HG03039 (cell line): ENCODE results near the gene CARD10.
A peak's percentile ranks its signal among the peaks of the same experiment; 100 is the strongest.

Source experiments
- ATAC-seq: cut with Tn5 transposase; IDR thresholded peaks from one replicate; pipeline ENCODE4 v1.9.1; 2021; ENCODE audit warnings: mild to moderate bottlenecking, moderate library complexity; ENCODE audit not compliant: unreplicated experiment

Gene CARD10

GRCh38 chr22:37488337-37489135 lies 30.7 kb downstream of the CARD10 start:
- ATAC-seq: no peak

DNA sequence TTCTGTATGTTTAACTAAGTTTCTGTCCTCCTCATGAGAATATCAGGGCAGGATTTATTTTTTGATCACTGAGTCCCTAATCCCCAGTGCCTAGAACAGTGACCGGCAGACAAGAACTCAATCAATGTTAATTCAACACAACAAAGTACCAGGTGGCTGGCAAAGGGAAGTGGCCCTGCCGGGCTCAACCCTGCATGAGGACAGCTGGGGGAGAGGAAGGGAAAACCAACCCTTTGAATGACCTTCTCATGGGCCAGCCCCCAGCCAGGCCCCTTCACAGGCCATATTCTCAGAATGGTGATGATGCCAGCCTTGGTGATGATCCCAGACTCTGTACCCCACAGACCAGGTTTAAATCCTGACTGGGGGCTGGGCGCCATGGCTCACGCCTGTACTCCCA lies 31.6 kb downstream of the CARD10 start:
- no peak for ATAC-seq

DNA sequence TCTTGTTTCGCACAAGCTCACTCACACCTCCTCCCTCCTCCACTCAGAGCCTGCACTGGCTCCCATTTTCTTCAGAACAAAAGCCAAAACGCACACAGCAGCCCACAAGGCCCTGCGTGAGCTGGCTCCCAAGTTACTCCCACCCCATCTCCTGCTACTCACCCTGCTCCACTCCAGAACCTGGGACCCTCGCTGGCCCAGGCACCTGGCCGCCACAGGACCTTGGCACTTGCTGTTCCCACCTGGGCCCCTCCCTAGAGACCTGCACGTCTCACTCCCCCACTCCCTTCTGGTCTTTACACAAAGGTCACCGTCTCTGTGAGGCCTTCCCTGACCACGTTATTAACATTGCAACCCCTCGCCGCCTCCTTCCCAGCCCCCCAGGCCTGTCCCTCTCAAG lies 32.1 kb downstream of the CARD10 start:
- ATAC-seq: no peak

DNA sequence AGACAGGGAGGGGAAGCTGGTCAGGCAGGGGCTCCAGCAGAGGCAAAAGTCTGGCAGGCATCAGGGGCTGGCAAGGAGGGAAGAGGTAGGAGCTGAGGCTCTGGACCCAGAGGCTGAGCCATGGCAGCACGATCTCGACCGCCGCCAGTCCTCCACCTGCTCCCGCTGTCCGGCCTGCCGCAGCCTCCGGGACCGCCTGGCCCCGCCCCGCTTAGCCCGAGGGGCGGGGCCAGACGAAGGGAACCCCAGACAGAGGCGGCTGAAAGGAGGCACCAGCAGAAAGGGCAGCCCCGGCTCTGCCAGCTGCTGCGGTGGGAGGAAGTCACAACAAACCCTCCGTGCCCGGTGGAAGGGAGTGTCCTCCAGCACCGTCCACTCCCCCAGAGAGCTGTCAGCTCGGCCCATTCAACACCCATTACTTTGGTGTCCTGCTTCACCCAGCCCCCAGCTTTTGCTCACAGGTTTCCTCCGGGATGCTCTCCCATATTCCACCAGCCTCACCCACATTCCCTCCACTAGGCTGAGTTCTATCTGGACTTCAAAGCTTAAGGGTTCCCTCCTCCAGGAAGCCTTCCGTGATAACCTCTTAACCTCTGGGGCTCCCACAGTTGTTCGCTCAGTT lies 32.9 kb downstream of the CARD10 start, which contains the start of gene MFNG:
Gene MFNG (minus strand): TSS at position 161 of the 622 bp plus-strand sequence. CDS start 207 bp downstream, outside the sequence.
- ATAC-seq: peak; percentile 44

DNA sequence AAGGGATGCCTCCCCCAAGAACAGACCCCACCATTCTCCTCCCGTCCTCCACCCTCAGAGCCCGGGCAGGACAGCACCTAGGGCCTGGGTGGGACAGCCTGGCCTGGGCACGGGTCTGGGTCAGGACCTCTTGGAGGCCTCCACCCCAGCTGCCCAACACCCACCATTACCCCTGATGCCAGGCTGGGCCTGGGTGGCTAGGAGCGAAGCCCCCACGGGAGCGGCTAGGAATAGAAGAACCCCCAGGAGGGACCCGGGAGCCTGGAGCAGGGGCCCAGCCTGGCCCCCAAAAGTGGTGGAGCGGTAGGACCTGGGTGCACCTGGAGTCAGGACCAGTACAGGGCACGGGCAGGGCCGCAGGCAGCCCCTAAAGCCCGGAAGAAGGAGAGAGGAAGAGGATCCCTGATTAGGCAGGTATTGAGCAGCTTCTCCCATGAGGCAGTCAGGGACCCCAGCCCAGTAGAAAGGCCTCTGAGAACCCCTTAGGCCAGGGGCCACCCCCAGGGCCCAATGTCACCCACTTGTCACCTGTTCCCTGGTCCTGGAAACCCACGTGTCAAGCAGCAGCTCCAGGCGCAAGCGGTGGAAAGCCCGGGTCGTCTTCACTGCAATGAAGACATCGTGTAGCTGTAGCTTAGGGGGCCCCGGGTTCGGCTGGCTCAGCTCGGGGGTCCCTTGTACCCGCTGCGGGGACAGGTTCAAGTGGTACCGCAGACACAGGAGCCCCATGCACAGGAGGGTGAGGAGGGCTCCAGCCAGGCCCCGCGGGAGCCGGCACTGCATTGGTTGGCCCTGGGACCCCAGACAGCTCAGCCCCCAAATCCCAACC lies 33.6 kb downstream of the CARD10 start:
- no peak for ATAC-seq

GRCh38 chr22:37484480-37485394 lies 34.5 kb downstream of the CARD10 start:
- ATAC-seq: no peak

DNA sequence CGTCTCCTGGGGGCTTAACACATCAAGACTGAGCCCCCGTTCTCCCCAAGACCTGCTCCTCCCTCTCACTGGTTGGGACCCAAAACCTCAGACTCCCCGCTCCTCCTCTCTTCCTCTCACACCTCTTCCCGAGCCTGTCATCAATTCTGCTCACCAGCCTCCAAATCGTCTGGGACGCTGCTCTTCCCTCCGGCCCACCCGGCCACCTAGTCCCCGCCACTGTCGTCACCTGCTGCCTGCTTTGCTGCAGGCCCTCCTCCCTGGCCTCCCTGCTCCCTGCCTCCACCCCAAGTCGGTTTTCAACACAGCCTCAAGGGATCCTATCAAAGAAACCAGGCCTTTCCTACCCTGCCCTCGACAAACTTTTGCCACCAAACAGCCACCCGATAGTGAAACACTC lies 36.2 kb downstream of the CARD10 start:
- no peak for ATAC-seq

DNA sequence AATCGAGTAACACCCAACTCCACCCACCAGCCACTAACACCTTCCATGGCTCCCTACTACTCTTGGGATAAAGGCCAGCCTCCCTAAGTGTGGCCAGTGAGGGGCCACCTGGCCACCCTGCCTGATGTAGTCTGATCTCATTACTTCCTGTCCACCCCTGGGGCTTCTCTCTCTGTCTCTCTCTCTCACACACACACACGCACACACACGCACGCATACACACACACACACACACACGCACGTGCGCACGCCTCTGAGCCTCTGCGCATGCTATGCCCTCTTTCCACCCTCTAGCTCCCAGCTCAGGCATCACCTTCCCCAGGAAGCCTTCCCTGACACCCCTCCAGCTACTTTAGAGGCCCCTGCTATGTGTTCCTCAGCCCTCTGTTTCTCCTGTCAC lies 37.0 kb downstream of the CARD10 start:
- ATAC-seq: no peak

GRCh38 chr22:37481347-37481907 lies 37.8 kb downstream of the CARD10 start:
- no peak for ATAC-seq

GRCh38 chr22:37480387-37481346 lies 38.5 kb downstream of the CARD10 start:
- ATAC-seq: no peak

- no peak for ATAC-seq
These were observed 40.0 kb downstream of the CARD10 start for GRCh38 chr22:37479196-37479595.

GRCh38 chr22:37476389-37477329 lies 42.6 kb downstream of the CARD10 start:
- no peak for ATAC-seq

- no peak for ATAC-seq
These were observed 44.6 kb downstream of the CARD10 start for GRCh38 chr22:37474447-37475090.

GRCh38 chr22:37473437-37473946 lies 45.7 kb downstream of the CARD10 start:
- no peak for ATAC-seq

DNA sequence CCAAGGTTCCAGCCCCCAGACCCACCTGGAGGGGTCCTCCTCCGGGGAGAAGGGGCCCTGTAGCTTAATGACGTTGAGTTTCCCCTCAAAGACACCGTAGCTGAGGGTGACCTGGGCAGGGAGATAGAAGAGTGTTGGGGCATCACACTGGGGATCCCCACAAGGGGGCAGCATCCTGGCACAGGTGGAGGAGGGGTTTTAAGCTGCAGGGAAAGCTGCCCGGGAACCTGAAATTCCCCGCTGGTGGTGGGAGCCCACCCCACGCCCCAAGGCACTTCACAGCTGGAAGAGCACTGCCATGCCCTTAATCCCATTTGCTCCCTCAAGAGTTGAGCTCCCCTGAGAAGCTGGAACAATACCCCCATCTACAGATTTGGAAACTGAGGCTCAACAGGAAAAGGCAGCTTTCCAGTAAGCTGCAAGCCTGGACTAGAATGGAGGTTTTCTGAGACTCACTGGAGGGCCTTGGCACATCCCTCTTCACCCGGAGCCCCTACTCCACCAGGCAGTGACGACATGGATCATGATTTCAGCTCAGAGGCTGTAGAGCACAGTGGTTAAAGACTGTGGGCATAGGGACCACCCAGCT lies 46.7 kb downstream of the CARD10 start:
- ATAC-seq: no peak

DNA sequence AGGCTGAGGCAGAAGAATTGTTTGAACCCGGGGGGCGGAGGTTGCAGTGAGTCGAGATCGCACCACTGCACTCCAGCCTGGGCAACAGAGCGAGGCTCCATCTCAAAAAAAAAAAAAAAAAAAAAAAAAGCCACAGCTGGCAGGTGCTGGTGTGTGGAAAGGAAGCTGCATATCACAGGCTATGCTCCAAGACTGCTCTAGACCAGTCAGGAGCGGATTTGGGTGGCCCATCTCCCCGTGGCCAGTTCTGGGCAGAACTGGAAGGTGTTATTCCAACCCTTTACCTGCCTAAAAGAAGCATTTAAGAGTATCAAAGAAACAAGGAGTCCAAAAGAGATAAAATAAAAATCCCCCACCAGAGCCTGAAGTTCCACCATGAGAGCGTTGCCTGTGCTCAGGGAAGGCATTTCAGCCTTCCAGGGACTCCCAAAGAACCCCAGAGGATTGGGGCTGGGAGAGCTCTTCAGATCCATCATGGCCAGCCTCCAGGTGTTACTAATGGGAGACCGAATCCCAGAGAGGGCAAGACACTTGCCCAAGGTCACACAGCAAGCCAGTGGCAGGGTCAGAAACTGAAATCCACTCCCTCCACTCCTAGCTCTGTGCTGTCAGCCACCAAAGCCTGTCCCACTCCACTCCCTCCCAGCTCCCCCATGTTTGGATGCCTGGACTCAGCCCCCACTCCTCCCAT lies 47.3 kb downstream of the CARD10 start:
- no peak for ATAC-seq
